GM18505 (cell line): ENCODE data around the gene STK32B.

Experiments used
- ATAC-seq: cut with Tn5 transposase; IDR thresholded peaks from one replicate; pipeline ENCODE4 v1.9.1; 2021; ENCODE audit not compliant: unreplicated experiment
- POLR2A ChIP-seq: IDR thresholded peaks from 4 replicates; pipeline ENCODE4 v1.6.1; 2011; ENCODE audit warnings: borderline replicate concordance; ENCODE audit not compliant: insufficient read depth, insufficient read length; ENCODE audit errors: extremely low read depth

Gene STK32B

DNA sequence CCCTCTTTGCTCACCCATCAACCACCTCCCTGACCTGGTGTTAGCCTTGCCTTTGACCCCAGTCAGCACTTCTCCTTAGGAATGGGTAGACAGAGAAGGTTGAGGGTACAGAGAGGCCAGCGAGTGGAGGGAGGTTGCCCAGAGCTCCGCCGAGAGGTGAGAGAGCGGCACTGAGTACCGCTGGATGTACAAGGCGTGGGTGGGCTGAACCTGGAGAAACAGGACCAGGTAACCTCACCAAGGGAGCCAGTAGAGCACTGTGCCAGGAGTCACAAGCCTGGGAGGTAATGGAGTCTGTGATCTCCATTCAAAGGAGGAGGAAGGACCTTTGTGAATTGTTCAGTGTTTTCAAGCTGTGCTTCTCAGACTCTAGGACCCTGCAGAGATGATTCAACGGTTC lies 400.9 kb downstream of the STK32B start:
- no peak for ATAC-seq
- TF ChIP-seq POLR2A: no peak

DNA sequence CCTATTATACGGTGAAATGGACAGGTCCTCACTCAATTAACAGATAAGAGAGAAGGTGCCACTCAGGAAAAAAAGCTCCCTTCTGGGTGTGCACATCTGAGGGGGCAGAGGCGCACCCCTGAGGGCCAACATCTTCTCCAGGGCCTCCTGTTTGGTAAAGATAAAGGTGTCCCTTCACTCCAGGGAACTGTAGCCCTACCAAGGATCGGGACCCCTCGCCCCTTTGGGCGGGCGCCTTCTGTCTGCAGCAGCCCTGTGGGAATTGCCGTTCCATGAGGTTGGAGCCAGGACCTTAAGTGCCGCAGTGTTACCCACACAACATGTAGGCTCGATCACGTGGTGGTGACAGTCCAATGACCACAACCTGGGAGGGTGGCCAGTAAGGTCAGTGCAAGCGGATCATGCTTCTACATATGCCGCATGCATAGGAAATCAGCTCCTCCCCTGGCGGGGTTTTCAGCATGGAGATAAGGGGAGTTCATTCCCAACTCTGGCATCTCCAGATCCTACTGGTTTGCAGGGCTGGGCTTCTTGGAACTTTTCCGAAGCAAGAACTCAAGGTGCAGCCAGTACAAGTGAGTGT lies 403.8 kb downstream of the STK32B start:
- no peak for ATAC-seq
- no peak for TF ChIP-seq POLR2A

DNA sequence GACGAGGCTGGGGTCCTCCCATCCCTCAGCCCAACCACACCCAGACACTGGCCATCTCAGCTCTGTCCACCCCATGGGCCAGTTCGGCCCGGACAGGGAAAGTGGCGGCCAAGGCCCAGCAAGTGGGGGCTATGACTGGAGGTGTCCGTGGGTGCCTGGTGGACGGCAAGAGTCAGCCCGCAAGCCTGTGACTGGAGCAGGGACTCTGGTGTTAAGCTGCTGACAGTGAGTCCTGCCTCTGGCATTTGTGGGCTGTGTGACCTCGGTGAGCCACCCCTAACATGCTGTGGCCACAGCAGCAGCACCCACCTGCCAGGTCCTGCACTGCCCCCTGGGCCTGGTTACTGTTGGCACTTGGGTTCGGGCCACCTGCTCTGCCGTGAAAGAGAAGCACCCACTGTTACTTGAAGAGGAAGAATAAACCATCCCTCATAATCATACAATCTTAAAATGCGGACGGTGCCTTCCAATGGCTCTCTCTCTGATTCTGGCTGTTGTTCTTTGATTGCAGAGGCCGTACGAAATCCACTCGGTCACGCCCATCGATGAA lies 405.1 kb downstream of the STK32B start:
- no peak for TF ChIP-seq POLR2A
- ATAC-seq: no peak

DNA sequence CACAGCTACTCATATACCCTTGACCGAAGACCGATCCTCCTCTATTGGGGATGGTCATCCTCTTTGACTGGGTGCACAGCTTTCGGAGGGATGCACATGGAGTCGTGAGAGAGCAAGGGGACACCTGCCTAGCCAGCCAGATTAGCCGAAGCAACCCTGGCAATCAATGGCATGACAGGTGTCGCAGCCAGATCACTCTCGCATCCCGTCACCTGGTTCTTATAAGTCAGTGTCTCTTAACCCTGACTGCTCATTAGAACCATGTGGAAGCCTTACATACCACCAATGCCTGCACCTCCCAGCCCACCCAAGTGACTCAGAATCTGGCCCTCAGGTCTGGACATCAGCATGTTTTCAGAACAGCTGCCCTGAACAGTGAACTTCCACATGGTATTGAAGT lies 407.4 kb downstream of the STK32B start:
- TF ChIP-seq POLR2A: no peak
- ATAC-seq: no peak

DNA sequence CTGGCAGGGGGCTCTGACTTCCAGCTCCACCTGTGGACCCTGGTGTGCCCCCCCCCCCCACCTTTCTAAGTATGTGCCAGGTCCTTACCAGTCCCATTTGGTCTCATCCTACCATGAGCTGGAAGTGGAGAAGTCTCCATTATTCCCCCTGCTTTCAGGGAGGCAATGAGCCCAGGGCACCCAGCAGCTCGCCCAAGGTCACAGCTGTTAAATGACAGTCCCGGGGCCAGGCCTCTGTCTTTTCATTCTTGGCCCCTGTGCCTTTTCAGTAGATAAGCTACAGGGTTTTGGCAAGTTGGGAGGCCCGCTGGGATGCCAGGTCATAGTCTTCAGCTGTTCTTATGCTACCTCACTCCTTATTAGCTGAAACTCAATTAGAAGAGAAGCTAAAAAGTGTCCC lies 408.0 kb downstream of the STK32B start:
- ATAC-seq: no peak
- no peak for TF ChIP-seq POLR2A

DNA sequence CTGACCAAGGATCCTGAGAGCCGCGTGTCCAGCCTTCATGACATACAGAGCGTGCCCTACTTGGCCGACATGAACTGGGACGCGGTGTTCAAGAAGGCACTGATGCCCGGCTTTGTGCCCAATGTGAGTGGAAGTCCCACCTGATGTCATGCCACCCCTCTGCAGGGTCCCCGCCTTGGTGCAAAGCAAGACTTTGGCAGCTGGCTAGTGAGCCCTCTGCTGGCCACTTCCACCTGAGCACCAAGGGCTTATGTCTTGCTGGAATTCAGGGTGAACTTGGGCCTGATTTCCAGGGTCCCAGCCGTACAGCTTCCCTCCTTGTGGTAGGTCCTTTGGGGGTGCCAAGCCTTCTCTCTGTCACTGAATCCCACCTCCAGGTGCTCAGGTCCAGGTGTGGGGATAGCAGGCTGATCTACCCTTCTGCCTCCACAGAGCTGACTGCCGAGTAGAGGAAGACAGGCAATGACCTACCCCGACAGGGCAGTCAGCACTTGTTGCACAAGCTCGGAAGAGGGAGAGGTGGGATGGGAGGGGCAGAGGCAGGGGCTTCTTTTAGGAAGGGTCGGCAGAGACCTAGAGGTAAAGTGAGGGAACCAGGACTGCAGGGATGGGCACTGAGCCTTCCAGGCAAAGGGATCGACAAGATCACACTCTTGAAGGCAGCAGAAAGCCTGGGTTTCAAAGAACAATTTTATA lies 409.0 kb downstream of the STK32B start:
- TF ChIP-seq POLR2A: no peak
- ATAC-seq: no peak

DNA sequence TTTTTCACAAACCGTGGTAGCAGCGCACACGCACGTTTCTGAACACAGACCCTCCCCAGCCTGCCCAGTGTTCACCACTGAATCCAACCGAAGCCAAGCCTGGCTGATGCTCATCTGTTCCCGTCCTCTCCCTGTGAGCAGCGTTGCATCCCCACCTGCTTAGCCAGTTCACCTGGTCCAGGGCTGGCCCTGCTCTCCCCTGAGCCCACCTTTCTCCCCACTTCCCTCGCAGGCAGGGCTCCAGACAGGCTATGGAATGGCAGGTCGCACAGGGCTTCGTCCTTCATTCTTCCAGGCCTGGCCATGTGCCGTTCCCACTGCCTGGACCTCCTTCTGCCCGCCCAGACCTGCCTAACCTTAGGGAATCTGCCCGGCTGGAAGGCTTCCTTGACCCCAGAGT lies 410.2 kb downstream of the STK32B start:
- TF ChIP-seq POLR2A: no peak
- ATAC-seq: no peak

DNA sequence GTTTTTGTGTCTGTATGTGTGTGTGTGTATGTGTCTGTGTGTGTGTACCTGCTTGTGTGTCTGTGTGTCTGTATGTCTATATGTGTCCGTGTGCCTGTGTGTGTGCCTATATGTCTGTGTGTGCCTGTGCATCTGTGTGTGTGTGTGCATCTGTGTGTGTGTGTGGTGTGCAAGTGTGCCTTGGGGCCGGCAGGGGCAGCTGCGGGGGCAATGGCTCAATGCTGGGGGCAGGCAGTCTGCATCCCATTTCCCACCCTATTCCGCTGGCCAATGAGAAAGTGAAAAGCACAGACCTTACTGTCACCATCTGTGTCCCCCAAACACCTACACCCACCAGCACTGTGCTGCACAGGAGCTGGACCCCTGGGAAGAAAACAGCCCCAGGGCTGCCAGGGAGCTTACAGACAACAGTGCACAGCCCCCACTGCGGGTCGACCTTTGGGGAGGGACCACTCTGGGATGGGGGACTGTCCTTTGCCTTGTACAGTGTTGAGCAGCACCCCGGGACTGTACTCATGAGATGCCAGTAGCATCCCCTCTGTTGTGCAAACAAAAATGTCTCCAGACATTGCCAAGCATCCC lies 411.1 kb downstream of the STK32B start:
- no peak for ATAC-seq
- TF ChIP-seq POLR2A: no peak

DNA sequence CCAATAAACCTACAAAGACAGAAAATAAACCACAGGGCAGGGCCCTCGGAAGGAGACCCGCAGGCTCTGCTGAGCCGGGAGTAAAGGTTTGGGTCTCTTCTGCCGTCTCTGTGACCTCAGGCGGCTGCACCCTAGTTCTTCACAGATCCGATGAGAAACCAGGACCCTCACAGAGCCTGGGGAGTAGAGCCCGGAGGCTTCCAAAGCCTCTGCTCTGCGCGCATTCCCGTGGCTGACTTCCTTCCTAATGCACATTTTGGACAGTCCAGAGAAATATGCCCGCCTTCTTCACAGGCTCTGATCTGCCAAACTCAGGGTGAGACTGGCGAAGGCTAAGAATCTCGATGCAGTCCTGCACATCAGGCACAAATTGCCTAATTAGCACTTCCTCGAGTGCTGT lies 411.6 kb downstream of the STK32B start:
- ATAC-seq: no peak
- TF ChIP-seq POLR2A: no peak

DNA sequence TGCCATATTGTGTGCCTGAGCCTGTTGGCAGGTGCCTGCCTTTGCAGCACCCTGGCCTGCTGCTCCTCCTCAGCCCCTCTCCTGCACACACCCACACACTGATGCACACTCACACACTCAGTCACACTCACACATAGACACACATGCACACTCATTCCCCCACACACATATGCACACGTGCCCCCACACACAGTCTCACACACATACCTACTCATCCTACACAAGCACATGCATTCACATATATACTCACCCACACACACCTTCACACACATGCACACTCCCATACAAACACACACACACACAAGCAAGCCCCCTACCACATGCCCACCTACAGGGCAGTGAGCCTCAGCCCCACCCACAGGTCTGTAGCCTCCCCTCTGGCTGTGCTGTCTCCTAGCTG lies 412.1 kb downstream of the STK32B start:
- no peak for ATAC-seq
- no peak for TF ChIP-seq POLR2A

DNA sequence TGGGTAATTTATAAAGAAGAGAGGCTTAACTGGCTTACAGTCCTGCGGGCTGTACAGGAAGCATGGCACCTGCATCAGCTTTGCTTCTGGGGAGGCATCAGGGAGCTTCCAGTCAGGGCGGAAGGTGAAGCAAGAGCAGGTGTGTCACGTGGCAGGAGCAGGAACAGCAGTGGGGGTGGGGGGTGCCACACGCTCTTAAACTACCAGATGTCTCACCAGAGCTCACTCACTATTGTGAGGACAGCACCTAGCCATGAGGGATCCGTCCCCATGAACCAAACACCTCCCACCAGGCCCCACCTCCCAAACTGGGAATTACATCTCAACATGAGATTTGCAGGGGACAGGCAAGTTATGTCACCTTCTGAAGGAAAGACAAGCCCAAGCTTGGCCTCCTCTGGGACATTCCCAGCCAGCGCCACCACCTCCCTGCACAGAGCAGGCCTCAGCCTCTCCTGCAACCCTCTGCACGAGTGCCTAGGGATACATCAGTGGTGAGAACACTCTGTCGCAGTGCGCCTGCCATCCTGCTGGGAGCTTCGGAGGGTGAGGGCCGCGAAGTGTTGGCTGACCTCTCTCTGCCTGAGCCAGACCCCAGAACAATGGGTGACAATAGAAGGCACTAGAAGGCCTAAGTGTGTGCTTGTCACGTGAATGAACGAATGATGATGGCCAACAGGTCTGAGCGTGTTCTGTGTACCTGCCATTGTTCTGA lies 412.8 kb downstream of the STK32B start:
- ATAC-seq: no peak
- TF ChIP-seq POLR2A: no peak

DNA sequence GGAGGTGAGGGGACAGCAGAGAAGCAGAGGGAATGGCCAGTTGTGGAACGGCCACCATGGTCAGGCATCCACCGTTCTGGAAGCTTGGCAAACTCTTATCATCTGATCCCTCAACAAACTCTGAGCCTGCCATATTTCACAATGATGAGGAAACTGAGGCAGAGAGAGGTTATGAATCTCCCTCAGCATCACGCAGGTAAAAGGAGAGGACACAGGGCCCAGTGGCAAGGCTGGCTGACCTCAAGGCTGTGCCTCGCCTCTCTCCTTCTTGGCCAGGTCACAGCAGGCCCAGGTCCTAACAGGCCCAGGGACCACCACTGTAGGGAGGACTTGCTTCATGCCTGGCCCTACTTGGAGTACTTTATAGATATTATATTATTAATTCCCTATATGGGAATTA lies 414.2 kb downstream of the STK32B start:
- ATAC-seq: no peak
- TF ChIP-seq POLR2A: no peak

DNA sequence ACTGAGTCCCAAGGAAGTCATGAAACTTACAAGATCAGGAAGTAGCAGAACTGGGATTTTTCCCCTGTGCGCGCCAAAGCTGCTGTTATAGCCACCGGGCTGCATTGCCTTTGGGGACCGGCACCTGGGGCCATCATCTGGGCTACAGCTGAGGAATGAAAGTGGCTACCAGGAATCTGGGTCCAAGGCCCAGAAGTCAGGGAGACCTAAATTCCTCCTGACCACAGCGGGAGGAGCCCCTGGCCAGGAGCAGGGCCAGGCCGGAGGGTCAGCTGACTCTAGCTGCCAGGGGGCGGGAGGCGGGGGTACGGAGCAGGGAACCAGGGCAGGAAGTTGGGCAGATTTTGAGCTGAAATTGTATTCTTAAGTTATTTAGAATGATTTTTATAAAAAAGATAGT lies 414.7 kb downstream of the STK32B start:
- no peak for TF ChIP-seq POLR2A
- no peak for ATAC-seq
